Stimulated activated CD4-positive, alpha-beta T cell treated with anti-CD3 and anti-CD28 coated beads, Interleukin-12 subunit alpha, Interleukin-12 subunit beta, amount 100 ng/mL, for 48 hours (primary cell): ENCODE data around the gene RBFOX1.

Source experiments
- DNase-seq, 3 donors: peaks; one replicate each; pipeline ENCODE4 v3.0.0-alpha.2; 2020; ENCODE audit warnings: low read depth in 2 of 3, low spot score in 1 of 3

Gene RBFOX1

DNA sequence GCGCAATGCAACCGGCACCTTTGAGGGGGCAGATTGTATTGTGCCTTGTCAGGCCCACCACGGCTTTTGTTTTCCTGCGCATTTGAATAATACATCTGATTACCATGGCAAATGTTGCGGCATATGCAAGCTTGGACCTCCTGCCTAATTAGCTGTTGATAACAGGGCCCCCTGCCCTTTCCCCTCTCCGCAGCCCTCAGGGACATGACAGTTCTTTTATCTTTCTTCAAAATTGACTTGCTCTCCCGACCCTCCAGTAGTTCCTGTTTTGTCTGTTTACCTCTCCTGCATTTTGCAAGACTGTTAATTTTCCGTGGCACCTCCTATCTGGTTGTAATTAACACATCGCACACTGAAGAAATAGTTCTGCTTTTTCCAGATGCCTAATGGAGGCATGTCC is 86.8 kb downstream of the RBFOX1 start:
- no peak for DNase-seq

DNA sequence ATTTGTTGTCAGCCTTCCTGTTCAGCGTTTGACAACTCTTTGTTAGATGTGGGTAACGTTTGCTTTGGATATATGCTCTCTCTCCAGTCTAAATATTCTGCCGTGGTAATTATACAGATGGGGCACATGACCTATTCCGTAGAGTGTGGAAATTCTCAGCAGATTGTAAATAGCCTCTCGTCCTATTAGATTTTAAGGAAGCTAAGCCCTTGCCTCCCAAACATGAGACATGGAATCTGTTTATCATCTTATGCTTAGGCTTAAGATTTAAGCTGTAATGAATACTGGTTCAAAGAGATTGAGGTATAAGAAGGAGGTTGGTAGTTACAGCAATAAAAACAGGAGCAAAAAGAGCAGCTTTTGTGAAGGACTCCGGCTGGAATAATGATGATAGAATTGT is 87.4 kb downstream of the RBFOX1 start:
- no peak for DNase-seq

DNA sequence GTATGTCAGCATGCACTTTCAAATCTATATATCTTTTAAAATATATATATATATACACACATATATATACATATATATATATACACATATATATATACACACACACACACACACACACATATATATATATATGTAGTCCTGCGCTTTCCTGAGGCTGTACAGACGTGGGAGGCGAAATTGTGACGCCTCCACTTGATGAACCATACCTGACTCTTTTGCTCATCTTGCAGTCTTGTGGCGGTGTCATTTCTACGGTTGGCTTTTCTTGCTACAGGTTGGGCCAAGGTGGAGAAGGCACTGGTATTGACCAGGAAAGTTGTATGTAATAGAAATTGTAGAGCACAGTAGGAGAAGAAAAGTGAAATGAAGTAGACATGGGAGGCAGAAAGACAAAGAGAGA is 88.2 kb downstream of the RBFOX1 start:
- DNase-seq, result no peak

DNA sequence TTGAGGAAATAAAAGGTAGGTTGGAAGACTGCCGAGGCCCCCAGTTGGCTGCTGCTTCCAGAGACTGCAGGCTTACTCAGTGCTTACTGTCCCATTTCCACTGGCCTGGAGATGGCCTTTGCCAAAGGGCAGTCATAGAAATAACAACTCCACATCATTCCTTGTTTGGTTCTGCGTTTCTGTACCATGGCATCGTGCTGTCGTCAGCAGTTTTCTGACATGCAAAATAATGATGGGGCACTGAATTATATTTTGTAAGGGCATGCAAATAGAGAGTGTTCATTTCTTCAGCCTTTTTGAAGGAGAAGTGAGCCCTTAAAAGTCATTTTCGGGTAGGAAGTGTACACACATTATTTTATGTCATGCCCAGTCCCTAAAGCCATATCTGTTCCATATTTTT is 88.9 kb downstream of the RBFOX1 start:
- DNase-seq, result no peak

DNA sequence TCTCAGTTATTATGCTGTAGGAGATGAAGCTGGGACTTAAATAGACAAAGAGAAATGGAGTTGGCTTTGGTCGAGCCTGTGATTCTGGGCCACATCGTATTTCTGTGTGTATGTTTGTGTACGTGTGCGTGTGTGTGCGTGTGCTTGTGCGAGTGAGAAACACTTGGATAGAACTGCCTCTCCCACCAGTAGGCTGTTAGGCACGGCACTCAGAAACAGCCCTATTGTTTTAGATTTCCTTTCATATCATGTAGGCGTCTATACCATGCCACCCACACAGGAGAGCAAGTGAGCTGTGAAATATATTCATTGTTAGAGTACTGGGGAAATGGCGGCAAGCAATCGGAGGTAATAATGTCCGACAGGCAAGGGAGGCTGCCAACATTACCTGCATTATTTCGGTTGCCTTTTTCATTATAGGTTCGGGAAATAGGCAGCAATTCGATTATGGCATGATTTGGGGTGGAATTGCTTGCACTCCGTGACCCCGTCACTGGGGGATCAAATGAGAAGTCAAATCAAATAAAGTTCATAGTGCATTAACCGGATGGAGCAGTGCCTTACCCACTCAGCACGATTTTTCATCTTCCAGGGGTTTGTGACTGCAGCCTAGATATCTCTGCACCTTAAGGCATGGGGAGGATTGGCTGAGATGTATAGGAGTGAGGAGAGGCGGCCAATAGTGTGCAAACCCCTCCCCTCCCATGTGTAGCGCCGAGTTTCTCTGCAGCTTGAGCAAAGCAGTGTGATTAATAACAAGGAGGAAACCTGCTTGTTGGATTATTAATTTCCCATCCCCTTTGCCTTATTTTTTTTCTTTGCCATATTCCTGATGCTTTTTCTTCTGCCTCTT is 89.6 kb downstream of the RBFOX1 start:
- DNase-seq, result no peak

DNA sequence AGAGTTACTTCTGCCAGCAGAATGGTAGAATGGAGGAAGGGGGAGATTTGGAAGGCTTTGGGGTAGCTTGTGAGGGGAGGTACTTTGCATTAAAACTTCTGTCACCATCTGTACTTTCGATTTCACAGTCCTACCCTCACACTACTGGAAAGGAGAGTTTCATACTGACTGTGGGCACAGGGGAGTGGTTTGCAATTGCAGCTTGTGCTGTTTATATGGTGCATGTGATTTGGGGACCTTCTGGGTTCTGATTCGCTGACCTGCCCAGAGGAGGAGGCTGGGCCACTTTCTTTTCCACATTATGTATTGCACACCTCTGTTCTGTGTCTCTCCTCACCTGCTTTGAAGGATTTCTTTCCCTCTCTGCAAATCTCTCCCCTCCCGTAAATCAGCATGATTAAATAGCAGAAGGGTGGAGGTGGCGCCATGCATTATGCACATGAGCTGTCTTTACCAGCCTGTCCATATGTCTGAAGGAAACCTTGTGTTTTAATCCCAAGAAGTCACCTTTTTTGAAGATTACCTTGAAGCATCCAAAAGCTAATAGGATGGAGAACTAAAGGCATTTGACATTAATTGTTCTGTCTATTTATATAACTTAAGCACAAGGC is 90.9 kb downstream of the RBFOX1 start:
- no peak for DNase-seq

DNA sequence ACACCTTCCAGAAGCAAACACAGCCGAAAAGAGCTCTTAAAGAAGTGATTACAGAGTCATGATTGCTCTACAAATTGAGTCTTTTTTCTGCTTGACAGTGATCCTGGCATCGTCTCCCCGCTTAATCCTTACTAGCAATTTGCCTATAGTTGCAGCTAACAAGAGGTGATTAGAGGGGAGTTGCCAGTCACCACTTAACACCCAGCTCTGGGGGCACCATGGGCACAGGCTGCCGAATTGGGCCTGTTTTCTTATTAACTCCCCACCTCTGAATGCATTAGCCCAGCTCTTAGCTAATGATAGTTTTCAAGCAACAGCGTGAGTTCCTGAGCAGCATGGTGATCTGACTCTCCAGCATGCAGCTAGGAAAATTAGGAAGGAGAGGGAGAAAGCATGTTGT is 93.5 kb downstream of the RBFOX1 start:
- DNase-seq, result no peak

DNA sequence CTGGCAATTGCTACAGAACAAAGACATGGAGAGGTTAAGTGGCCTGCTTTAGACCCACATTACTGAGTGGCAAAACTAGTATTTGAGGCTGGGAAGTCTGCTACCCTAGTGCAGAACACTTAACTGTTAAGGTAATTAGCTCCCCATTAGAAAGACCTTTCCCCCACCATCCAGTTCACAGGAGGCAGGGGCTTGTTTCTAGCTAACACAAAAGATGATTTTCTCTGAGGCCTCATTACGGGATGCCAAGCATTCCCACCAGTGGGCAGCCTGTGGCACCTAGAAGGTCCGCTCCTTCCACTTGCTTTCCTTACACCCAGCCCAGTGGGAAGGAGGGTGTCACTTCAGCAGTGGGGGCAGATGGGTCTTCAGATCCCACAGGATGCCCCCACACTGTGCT is 99.1 kb downstream of the RBFOX1 start:
- DNase-seq, result no peak

DNA sequence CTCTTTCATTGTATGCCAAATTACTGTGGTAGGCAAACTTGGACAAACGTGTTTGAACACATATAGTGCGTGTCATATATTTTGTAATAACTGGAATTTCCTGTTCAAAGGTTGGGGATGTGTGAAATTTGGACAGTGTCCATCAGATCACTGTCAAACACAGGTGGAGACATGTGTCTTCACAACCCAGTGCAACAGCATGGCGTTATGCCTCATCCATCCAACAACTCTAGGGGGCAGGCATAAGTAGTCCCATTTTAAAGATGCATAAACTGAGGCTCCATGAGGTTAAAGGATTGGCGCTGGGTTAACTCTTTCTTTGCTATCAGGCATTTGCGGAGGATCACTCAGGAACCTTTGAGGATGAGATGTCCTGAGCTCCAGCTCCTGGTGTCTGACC is 103.7 kb downstream of the RBFOX1 start:
- DNase-seq, result no peak

DNA sequence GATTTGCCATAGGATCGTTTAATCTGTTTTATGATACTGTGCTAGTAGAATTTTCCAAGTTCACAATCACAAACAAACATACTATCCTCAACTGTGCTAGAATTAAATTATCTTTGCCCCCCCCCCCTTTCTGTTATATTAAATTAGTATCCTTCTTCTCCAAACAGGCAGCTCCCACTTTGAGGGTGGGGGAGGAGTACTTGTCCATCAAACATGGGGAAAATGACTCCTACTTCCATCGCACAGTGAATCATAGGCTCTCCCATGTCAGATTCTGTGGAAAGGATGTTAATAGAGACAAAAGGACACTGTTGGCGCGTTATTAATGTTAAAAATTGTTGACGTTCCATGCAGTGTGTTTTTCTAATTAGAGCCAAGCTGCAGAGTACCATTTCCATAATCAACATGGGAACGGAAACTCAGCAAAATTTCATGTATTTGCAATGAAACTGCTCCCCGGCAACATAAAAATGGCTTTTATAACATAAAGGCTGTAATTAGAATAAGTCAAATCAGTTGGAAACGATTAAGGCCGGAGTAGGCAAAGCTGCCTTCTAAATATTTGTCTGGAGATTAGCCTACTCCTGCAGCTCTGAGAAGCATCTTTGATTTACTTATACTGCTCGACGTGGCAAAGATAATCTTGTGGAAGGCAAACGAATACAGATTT is 104.6 kb downstream of the RBFOX1 start:
- DNase-seq, result no peak

DNA sequence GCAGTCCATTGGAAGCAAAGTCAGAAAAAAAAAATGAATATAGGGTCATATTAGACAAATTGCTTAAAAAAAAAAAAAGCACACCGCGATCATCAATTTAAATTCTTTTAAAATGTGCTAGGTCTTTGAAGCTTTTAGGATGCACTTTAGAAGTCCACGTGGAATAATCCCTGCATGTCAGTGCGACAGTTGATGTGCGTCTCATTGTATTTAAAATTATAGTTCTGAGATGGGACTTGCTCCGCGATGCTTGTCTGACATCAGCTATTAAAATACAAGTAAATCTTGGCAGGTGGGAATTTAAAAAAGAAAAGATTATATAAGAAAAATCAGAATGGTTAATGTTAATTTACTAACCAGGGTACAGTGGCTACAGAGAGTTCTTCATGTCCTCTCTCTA is 105.2 kb downstream of the RBFOX1 start:
- no peak for DNase-seq

DNA sequence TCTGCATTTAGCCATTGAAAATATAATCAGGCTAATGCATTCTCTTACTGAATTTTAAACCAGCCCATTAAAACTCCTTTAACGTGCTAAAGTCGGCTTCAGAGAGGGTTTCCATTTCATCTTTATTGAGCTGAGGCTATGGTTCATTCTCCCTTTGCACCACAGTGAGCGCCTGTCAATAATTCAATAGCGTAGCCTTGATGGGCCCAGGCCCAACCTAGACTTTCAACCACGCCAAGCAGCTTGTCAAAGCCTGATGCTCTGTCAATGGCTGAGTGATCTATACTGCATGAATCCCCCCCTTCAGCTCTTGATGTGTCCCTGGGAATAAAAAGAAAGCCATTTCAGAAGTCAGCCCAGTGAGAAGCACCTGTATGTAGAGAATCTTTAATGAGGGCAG is 106.0 kb downstream of the RBFOX1 start:
- DNase-seq, result no peak

DNA sequence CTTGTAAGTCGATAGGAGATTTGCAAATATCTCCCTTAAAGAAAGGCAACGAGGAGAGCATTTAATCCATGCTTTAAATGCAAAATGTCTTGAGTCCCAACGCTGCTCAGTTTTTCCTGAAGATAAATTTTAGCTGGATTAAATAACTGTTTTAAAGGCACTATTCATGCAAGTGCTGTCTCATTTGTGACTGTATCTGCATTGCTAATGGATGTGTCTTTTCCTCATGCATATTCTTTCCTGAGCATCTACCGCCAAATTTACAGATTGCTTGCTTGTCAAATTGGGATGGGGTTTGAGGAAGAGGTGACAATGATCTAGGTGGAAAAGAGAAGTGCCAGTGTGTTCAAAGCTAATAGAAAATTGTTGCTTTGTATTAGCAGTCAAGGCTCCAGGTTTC is 106.9 kb downstream of the RBFOX1 start:
- DNase-seq, result no peak

DNA sequence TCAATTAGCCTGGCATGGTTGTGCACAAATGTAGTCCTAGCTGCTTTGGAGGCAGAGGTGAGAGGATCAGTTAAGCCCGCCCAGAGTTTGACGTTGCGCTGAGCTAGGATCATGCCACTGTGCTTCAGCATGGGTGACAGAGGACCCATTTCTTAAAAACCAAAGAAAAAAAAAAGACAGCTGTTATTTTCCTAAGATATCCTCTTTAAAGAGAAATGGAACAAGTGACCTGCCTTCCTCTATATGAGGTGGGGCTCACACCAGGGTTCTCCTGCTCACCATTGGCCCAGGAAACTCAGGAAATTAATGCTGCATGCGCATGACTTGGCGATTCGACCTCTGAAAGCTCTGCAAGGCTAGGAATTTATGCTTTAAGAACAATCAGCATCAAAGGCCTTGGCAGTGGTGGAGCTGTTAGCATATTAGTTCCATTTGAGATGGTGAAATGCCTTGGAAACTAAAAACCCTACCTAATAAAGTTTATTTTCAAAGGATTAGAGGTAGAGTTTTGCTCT is 108.3 kb downstream of the RBFOX1 start:
- DNase-seq, result no peak

DNA sequence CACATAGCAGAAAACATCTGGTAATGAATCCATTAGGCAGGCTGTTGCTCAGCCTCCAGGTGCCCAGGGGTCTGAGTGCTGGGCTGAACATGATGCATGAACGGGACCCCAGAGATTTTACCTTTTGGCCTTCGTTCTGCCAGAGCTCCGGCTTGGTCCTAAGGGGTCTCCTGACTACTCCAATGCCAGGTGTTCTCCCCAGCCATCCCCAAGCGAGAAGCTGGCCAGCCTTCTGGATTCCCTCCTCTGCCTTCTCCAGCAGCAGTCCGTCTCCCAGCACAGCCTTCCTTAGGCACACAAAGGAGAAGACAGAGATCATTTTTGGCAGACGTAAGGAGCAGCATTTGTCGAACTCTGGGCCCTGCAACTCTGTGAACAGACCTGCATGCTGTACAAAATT is 109.4 kb downstream of the RBFOX1 start:
- no peak for DNase-seq

DNA sequence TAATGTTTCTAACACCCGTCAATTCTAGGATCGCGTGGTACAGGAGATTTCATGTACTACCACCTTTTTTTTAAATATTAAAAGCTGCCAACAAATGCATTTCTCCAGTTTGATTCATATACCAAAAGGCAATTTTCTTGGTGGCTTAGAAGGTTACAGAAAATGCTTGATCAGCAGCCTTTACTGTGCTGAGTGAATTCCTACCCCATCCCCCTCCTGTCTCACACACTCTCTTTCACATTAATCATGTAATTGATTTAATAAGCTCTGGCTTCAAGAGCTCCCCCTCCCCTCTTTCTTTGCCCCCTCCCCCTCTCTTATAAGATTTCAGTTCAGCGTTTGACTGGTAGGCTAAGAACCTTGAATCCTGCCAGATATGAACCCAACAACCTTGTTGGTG is 110.5 kb downstream of the RBFOX1 start:
- DNase-seq, result no peak

DNA sequence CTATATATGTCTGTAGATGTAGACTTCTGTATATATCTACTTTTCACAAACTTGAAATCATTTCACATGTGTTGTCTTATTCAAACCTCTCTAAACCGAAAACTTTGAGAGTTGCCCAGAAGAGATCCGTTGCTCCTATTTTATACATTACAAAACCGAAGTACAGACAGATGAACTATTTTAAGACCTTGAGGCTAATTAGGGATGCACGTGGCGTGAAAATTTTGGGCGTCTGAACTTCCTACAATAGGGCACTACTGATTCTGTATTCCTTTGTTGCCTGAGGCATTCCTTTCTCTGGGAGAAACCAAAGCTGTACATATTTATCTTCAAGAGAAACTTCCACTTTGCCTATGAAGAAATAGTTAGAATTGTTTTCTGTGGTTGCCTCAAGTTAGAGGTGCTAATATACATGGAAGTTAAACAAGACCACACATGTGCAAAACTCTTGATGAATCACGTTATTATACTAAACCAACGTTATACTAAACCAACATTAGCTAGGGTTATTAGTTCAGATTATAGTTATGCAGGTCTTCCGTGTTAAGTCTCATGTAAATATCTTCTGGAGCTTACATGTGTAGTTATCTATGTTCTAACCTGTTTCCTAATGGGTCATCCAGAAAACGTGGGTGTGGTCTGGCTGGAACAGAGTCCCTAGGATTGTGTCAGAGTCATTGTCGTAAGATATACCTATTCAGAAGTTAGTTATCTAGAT is 111.2 kb downstream of the RBFOX1 start:
- DNase-seq, result no peak

DNA sequence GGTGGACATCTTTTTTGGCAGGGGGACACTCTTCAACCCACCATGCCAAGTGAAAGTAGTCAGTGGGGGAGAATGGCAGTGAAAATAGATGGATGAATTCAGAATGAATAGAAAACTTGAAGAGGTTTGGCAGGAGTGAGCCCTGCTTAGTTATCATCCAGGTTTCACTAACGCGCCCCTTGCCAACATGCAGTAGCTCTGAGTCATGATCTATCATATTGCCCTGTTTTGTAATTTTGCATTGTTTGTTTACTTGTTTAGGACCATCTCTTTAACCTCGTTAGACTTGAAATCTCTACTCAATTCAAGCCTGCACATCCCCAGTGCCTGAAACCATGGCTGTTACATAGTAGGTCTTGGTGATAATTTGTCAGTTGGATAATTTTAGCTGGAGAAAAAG is 116.7 kb downstream of the RBFOX1 start:
- no peak for DNase-seq

DNA sequence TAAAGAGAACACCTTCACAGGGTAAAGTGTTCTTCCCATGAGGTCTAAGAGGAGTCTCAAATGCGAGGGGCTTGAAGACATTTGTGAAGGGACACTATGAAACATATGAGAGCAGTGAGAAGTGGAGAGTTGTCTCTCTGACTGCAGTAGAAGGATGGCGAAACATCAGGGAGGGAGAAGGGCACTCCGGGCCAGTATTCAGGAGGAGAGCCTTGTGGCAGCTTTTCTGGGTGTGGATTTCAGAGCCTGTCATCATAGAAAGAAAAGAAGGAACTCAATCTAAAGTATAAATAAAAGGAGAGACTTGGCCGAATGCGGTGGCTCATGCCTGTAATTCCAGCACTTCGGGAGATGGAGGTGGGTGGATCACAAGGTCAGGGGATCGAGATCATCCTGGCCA is 117.2 kb downstream of the RBFOX1 start:
- no peak for DNase-seq

DNA sequence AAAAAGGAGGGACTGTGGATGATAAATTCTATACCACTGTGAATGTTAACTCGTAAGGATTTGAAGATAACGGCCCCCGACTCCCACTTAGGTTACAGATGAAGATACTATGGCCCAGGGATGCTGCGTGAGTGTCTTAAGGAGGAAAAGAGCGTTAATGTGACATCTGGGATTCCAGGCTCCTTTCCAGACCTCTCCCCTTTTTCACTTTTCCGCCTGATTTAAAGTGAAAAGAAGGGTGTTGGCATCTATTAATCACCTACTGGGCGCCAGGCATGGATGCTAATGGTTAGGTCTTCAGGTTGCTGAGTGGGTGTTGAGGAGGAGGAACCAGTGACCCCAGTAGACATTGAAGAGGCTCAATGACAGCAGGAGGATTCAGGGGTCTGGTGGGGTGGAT is 117.8 kb downstream of the RBFOX1 start:
- no peak for DNase-seq

DNA sequence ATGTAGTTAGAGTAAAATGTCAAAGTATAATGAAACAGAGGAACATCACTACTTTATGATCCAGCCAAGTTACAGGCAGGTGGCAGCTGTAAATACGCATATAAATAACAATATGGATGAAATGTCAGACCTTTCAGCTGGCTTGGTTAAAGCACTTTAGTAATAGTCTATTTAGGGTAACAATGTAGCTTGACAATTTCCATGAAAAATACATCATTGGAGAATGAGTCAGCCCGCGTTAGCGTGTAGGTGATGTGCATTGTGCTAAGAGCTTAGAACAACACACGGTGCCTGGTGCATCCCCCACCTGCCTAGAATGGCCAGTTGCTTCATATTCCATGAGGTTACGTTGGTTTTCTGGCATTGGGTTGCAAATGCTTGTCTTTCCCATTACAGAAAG is 119.4 kb downstream of the RBFOX1 start:
- DNase-seq, result no peak

DNA sequence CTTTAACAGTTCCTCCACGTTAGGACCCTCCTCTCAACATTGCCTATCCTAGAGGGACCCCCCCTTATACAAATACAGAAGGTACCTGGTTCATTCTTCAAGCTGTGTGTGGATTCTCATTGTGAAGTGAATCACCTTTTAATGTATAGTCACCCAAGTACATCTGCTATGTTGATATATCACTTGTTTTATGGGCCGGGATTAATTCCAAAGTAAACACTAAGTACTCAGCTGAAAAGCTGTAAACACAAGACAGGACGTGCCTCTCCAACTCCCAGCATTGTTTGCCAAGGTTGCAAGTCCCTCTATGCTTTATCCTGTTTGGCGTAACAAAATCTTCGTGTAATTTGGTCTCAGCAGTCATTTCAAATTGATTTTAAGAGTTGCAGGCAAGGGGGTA is 123.6 kb downstream of the RBFOX1 start:
- no peak for DNase-seq
